ENCODE data around the gene GABBR2. TPM values are rescaled to one million over a fixed set of nuclear protein-coding genes. Genes with fewer than 3 reads are reported as not detected.

Gene GABBR2
- total and polyA plus RNA-seq, 9 of the 15 experiments (the other 6 are each of a cell fraction or from before 2014, with no cell fraction given) = 0.15 to 1.9 (median 0.32) TPM

- TF ChIP-seq CHD7 (IDR thresholded peaks at IDR 0.05; ENCODE audit: low read depth, low read length) = no peak
- TF ChIP-seq ZNF165 (CRISPR knock-in tag; IDR thresholded peaks at IDR 0.05; ENCODE audit: borderline replicate concordance) = no peak
- no peak for TF ChIP-seq ZNF217 (CRISPR knock-in tag; IDR thresholded peaks at IDR 0.05)
- TF ChIP-seq HDAC1 (IDR thresholded peaks at IDR 0.05) = peak in 1 of 2 experiments; percentile 13; a peak in 1 of 4 replicates
- TF ChIP-seq CCAR2 (IDR thresholded peaks at IDR 0.05; ENCODE audit: low read depth, low read length) = no peak
These were observed 377.0 kb downstream of the GABBR2 start (continued) for GRCh38 chr9:98331536-98332259.

Measured in K562 (cell line).